ENCODE data around the gene MTMR11.
"Not testable (repeated sequence)": the region's sequence is repeated elsewhere in the genome, so short reads cannot be mapped to it uniquely, and the experiment has no call there.

The MTMR11 gene

GRCh38 chr1:149899460-149900284, 37.0 kb downstream of the MTMR11 start, which contains the start of gene BOLA1:
BOLA1 (plus strand) TSS chr1:149899568; CDS start chr1:149900060, 492 bp downstream.
- DNase-seq: peak; percentile 91

- no peak for DNase-seq
Observed at GRCh38 chr1:149896575-149896974, 40.1 kb downstream of the MTMR11 start.

- peak; percentile 40 for DNase-seq
Observed at GRCh38 chr1:149888999-149889289, 47.7 kb downstream of the MTMR11 start.

- DNase-seq: peak; percentile 90
Observed at GRCh38 chr1:149888247-149888998, 48.3 kb downstream of the MTMR11 start.

GRCh38 chr1:149887456-149888246, 49.0 kb downstream of the MTMR11 start:
- peak; percentile 99 for DNase-seq

GRCh38 chr1:149887196-149887455, 49.6 kb downstream of the MTMR11 start:
- not testable (repeated sequence) for DNase-seq

GRCh38 chr1:149886396-149887195, 50.1 kb downstream of the MTMR11 start:
- peak; percentile 100 for DNase-seq

GRCh38 chr1:149886121-149886395, 50.6 kb downstream of the MTMR11 start:
- DNase-seq: not testable (repeated sequence)

GRCh38 chr1:149885339-149886120, 51.1 kb downstream of the MTMR11 start:
- peak; percentile 80 for DNase-seq

GRCh38 chr1:149884433-149885338, 52.0 kb downstream of the MTMR11 start:
- peak; percentile 47 for DNase-seq

- no peak for DNase-seq
Observed at GRCh38 chr1:149883598-149884247, 53.0 kb downstream of the MTMR11 start.

GRCh38 chr1:149881876-149882275, 54.8 kb downstream of the MTMR11 start:
- no peak for DNase-seq

GRCh38 chr1:149879556-149879955, 57.1 kb downstream of the MTMR11 start:
- DNase-seq: no peak
